Measurements from ENCODE around the gene PHEX.

PHEX gene

DNA sequence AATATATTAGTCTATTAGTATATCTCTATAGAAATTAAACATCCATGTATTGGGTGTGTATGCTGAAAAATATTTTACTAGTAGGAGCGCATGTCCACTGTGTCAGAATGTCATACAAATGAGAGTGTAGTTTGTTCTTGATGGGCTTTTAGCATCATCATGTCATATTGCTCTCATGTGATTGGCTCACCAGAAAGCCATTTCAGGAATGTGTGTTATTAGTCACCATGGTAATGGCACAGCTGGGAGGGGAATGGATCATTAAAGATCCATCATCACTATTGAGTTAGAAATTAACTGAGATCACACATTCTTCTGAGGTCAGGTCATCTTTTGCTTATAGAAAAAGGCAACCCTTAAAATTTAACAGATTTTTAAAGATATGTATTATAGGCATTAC, 77.3 kb downstream of the PHEX start:
- no peak for DNase-seq

DNA sequence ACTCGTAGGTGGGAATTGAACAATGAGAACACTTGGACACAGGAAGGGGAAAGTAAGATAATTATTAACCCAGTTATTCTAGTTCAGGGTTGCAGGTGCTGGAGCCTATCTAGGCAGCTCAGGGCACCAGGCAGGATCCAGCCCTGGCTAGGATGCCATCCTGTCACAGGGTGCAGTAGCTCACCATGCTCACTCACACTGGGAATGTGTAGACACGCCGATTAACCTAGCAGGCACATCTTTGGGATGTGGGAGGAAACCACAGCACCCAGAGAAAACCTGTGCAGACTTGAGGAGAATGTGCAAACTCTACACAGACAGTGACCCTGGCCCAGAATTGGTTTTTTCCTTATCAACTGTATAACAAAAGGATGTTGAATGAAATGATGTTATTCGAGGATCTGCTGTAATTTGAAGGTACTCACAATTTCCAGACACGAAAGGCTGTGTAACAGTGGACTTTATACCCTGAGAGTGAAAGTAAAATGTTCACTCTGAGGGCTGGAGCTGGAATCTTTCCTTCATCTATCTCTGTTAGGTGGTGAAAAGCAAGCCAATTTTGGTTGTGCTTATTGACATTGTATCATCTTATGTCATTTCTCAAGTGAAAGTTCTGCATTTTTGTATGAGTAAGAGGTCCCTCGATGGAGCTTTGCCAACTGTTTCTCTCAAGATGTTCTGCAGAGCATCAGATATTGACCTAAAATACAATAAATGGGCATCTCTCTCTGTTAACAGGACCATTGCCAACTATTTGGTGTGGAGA, 78.8 kb downstream of the PHEX start:
- DNase-seq, result no peak

DNA sequence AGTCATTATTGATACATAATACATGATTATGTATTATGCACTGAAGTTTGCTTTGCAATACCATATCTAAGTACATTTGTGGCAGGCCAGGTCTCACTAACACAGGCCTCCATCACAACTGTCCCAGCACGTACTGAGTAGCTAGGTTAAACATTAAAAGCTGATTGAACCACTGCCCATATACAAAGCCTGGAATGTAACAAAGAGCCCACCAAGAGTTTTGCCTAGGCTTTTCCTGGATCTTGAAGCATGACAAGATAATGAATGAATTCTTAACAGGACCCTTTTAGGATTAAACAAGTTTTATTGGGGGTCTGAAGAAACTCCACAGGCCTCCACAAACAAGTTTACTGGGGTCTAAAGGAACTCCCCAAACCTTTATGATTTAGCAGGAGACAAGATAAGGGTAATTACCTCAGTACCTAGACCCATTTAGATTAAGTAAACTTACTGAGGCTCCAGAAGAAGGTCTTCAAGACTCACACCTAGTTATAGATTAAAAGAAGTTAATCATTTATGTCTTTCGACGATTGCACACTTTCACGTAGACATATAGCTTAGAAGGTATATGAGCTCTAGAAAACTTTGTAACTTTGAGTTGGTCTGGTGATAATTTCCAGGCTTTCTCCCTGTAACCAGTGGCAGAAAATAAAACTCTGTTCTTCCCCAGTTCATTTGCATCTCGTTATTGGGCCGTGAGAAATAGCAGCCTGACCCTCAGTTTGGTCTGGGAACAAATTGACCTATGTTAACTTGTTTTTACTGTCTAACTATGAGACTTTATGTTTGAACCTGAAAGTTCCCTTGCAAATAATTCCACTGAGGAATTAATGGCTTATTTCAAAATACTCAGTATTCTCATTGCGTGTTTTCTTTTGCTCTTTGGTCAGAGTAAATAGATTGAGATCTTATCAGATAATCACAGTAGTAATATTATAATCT, 84.8 kb downstream of the PHEX start:
- DNase-seq, result no peak

DNA sequence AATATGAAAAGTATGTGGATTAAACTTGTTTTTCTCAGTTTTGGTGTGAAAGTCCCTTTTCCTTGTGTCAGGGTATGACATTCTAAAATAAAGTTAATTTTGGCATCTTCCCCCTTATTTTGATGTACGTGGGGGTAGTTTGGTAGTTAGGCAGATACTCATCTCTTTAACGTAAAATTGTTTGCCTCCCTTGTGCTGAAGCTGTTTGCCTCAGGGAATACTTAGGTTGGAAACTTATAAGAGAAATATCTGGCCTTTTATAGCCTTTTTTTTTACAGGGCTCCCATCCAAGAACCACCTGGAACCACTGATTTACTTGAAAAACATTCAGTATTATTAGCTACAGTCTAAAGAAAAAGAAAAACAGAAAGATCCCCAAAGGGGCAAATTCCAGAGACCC, 85.5 kb downstream of the PHEX start:
- no peak for DNase-seq

DNA sequence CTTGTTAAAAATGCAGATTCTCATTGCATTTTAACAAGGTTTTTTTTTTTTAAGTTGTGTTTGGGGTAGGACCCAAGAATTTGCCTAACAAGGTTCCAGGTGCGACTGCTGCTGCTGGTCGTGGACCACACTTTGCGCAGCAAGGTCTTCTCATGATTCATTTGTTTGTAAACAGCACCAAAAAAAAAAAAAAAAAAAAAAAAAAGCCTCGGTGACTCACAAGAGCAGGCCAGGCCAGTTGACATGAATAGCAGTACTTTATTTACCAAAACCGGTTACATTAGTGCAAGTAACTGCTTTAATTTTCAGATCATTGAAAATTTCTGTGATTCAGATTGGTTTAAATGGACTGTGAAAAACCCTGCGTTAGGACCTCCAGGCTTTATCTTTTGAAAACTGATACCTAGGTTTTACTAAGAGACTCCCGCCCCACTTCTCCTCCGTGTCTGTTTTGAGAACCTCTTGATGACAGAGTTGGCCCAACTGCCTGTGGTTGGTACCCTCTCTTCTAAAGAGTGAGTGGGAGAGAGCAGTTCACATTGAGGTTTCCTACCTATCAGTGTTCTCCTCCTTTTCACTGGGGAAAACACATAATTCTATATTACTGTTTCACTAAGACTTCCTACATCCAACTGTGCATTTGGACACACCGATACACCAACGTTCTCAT, 86.2 kb downstream of the PHEX start:
- DNase-seq, result no peak

DNA sequence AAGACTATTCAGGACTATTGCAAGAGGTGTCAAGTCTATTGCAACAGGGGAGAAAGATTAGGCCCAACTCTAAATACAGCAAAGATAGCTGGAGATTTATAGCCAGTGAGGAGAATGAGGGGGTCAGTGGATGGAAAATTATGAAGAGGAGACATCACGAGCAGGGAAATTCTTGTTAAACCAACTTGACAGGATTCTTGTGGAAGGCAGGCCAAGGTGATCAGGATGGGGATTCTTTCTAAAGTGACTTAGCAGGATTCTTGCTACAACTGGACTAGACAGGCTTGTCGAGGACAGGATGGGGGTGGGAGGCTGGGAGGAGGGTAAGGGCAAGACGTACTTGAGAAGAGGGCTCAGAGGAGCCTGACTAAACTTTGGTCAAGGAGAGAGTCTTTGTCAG, 89.0 kb downstream of the PHEX start:
- no peak for DNase-seq

DNA sequence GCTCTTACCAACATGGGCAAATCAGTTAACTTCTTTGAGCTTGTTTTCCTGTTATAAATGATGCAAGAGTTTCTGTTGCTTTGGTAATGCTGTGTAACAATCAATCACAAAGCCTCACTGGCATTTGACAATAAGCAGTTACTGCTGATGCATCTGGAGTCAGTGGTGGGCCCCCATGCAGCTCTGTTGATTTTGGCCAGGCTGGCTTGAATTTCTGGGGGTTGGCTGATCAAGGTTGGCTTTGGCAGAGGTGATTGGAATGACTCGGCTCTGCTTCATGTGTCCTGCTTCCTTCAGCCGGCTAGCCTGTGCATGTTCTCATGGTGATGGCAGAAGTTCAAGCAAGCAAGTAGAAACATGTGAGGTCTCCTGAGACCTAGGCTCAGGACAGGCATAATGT, 90.4 kb downstream of the PHEX start:
- no peak for DNase-seq

DNA sequence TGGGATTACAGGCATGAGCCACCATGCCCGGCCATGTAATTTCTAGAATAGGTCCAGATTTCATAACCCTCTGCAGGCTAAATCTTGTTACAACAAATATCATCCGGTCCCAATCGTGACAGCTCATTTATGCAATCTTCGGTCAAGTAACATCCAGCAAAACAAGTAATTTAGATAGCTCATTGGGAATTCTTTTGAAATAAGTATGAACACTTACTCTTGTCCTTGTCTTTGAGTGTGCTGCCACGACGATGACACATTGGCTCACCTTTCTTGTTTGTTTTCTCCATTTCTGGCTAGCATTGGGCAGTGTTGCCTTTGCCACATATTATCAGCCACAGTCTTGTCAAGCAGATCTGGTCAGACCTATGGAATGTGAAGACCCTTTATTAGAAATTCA, 92.0 kb downstream of the PHEX start:
- DNase-seq, result no peak

DNA sequence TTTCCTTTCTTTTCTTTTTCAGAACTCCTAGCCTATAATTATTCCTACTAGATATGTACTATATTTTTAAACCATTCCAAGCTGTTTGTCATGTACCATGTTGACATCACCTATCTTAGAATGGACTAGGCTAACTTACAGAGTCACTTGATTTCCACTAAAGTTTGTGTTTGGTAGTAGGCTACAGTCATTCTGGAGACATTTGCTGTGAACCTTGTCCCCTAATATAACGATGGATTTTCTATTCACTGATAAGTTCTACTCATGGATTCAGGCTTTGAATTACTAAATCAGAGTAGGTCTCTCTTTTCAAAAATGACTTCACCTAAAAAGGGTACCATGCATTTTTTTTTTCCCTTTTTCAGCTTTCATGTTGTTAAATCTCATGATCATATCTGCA, 93.4 kb downstream of the PHEX start:
- no peak for DNase-seq

DNA sequence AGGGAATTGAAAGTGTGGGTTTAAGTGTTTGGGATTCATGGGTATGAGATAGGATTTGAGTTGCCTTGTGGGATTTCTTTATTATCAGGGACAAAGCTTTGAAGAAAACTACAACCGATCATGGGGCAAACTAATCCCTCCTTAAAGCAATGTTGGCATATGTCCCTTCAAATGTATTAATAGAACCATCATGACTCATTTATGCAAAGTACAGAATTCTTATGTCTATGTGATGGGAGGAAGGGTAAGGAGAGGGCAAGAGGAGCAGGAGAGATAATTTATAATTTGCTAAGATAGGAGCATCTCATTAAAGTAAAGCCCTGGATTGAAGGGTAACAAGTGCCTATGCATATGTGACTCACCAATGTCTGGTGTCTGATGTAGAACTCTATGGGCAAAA, 94.2 kb downstream of the PHEX start:
- no peak for DNase-seq

DNA sequence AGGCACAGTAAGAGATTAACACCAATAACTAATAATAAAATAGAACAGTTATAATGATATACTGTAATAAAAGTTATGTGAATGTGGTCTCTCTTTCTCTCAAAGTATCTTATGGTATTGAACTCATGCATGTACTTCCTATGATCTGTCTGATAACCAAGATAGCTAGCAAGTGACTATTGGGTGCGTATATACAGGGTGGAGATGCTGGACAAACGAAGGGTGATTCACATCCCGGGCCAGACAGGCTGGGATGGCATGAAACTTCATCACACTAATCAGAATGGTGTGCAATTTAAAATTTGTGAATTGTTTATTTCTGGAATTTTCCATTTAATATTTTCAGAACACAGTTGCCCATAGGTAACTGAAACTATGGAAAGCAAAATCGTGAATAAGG, 96.8 kb downstream of the PHEX start:
- no peak for DNase-seq

DNA sequence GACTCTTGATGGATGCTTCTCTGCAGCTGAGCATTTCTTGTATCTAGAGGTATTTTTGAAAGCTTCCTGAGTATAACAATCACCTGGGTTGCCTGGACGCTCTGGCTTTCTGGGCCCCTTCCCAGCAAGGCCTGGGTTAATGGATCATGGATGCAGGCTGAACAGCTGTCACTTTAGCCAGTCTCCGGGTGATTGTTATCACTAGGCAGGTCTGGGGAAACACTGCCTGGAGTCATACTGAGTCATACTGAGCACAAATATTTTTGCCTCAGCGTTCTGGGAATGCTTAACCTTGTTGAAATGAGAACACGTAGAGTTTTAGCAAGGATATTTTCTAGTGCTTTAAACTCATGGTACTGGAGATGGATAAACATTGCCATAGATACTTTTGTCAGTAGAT, 102.6 kb downstream of the PHEX start:
- no peak for DNase-seq

DNA sequence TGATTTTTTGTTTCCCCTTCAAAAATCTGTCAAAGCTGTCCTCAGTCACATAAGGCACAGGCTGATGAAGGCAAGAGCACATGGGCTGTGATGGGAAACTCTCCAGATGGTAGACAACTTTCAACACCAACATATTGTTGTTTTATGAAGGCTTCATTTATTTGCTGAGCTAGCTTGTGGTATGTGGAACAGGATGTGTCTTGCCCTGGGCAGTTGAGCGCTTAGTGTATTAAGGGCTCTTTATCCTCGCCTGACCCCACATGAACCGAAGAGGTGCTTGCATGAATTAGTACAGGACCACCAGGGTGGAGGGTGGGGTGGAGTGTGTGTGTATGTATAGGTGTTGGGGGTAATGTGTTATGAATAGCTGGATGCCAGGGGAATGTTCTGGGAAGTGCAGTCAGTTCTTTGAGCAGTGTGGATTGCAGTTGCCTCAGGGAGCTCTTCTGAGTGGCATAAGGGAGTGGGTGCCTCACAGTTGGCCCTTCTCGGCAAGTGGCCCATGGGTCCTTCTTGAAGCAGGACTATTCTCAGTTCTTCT, 103.1 kb downstream of the PHEX start:
- DNase-seq, result no peak

DNA sequence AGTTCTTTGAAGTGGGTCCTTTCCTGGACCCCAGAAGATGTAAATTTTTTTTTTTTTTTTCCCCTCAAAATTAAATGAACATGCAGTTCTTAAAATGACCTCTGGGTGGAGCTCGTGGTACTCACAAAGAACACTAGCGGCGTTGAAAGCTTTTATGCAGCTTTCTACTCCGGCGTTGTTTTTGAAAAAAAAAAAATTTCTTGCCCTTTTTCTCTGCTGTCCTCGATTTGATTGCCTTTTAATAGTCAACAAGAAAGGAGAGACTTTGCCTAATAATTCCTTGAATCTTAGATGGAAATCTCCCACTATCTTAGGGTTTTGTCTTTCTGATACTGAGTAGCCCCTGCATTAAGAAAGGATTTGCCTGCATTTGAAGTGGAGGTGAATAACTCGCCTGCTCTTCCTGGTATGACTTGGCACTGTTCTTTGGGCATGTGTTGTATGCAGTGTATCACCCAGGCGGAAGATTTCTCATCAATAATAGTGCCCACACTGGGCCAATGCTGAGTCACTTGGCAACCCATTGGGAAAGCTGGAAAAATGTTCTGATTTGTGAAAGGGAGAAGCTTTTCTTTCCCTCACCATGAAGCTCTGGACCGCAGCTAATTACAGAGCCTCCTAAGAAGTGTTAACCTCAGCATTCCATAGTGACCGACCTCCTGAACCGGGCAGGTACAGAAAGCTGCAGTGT, 104.0 kb downstream of the PHEX start:
- no peak for DNase-seq

DNA sequence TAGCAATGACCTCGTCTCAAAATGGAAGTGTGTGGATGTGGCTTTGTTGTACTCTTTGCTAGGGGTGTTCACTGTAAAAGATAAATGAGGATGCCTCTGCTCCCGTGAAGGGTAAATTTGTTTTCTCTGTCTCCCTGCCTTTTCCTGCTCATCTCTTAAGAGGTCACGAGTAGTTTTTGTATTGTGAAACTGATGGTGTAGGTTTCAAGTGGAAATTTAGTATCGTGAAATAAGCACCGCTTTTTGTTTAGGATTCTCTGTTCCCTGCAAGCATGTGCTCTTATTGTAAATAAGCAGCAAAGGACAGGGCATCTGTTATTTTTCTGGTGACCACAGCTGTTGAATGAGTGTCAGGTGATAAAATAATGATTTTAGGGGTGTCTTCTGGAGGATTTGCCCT, 104.6 kb downstream of the PHEX start:
- DNase-seq, result no peak

DNA sequence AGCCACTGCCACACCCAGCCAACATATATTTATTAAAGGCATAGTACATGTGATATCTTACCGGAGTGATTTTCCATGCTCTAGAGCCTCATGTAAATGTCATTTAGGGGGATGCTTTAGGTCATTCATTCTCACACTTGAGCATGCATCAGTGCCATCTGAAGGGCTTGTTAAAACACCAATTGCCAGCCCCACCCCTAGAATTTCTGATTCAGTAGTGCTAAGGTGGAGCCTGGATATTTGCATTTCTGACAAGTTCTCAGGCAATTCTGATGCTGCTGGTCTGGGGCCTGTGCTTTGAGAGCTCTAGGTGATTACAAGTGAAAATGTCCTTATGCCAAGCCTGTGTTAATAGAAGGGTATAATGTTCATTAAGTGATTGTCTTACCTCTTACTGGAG, 107.7 kb downstream of the PHEX start:
- no peak for DNase-seq

DNA sequence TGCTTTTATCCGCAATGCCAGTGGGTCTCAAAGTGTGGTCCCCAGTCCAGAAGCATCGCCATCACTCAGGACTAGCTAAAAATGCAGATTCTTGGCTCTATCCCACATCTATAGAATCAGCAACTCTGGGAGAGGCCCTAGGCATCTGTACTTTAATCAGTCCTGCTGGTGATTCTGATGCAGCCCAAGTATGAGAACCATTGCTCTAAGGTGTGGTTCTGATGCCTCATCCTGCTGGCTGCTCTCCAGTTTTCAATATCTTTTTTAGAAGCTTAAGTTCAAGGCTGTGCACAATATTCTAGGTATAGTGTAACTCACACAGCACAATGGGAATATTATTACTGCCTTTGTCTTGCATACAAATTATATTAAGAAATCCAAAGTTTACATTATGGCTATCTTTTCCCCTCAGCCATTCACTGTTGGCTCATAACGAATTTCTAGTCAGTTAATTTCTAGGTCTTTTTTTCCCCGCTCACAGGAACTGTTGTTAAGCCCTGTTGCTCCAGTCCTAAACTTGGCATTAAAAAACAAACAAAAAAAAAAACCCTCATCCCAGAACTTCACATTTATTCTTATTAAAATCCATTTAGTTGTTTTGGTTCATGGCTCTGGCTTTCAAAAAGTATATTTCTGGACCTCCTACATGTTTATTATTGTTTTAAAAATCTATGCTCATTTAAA, 109.1 kb downstream of the PHEX start:
- no peak for DNase-seq

DNA sequence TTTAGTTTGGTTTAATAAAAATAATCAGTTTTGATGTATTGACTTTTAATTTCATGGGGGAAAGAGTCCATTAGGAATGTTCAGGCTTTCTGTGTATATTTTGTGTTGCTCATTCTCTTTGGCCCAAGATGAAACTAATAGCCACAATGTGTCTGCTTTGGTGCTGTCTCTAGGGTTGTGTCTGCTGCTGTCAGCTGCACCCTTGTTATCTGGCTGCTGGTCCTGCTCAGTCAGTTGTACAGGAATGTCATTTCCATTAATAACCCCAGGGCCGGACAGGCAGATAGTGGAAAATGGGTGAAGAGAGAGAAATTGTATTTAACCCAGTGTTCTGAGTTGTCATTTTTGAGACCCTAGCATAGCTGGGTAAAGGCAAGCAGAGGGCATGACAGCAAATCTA, 115.1 kb downstream of the PHEX start:
- no peak for DNase-seq

DNA sequence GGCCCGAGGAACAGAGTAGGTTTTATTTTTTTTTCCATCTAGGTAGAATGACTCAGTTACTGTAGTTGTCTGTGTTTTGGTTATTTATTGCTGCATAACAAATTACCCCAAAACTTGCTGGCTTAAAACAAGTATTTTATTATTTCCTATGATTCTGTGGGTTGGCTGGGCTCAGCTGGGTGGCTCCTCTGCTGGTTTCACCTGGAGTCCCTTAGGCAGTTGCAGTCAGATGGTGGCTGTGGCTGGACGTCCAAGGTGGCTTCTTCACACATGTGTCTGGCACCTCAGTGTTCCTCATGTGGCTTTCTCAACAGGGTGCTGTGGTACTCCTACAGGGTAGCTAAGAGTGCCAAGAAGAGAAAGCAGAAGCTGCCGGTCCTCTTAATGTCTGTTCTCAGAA, 115.8 kb downstream of the PHEX start:
- no peak for DNase-seq

DNA sequence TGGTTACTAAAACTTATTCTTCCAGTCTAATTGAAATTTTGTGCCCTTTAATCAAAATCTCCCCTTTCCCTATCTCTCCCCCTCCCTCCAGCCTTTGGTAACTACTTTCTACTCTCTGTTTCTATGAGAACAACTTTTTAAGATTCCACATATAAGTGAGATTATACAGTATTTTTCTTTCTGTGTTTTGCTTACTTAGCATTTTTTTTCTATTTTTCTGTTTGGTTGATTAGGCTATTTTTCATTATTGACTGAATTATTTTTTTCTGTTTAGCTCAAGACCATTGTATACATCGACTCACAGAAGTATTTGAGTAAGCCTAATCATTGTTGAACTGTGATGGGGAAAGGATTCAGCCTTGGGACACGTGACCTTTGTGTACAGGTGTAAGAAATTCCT, 116.4 kb downstream of the PHEX start:
- no peak for DNase-seq

DNA sequence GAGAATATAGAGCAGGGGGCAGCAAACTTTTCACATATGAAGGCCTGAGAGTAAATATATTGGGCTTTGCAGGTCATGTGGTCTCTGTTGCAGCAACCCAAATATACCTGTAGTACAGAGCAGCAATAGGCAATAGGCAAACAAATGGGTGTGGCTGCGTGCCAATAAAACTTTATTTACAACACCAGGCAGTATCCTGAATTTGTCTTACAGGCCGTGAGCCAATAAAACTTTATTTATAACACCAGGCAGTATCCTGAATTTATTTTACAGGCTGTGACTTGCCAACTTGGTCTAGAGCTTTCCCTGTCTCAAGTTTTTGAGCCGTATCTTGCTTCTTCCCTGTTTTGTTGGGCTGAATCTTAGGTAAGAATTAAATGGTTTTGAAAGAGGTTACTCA, 118.2 kb downstream of the PHEX start:
- DNase-seq, result no peak

DNA sequence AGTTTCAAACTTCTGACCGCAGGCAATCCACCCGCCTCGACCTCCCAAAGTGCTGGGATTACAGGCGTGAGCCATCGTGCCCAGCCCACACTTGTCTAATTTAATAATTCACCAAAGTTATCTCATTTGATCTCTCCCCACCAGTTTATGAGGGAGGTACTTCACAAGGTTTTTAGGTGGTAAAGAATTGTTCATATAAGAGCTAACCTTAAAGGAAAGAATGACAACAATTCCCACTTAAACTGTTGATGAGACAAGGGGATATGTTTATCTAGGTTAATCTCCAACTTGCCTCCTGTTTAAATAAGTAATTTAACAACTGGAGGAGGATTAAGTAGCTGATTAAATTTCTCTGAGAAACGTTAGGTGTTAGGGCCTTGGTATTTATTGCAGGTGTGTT, 123.0 kb downstream of the PHEX start:
- no peak for DNase-seq

Data from stimulated activated CD4-positive, alpha-beta T cell treated with anti-CD3 and anti-CD28 coated beads, Interleukin-4, amount 100 ng/mL, for 4 hours (primary cell).